Measurements from ENCODE around the gene MYOC. TPM values are rescaled to one million over a fixed set of nuclear protein-coding genes. Genes with fewer than 3 reads are reported as not detected.

MYOC gene
- total RNA-seq, 1 experiment from 2014 or later = not detected

GRCh38 chr1:171674431-171675405, 22.2 kb upstream of the MYOC start:
- intact Hi-C loops (cut with micrococcal nuclease; ENCODE audit: unreplicated experiment) = no loop called here
- H3K36me3 Mint-ChIP-seq (ENCODE audit: insufficient read depth, unreplicated experiment) = no peaks in the 10 kb centered on the region
- Histone ChIP-seq H3K4me3 (ENCODE audit: low read depth, low read length) (no peak overlapping the region), H3K9me3 (no peaks in the 10 kb centered on the region), H3K36me3 (ENCODE audit: control insufficient read depth, insufficient read depth, low read length) (no peaks in the 10 kb centered on the region), H3K4me1 (no peaks in the 10 kb centered on the region), H3K27me3 (replicated peaks; ENCODE audit: control insufficient read depth, insufficient read depth, low read length) (no peaks in the 10 kb centered on the region)
- H3K27me3 Mint-ChIP-seq (ENCODE audit: insufficient read depth, unreplicated experiment) = peaks cover 3% of the 10 kb centered on the region
- H3K4me1 Mint-ChIP-seq (ENCODE audit: low read depth, unreplicated experiment) = no peaks in the 10 kb centered on the region
- TF ChIP-seq, protein P1, sequence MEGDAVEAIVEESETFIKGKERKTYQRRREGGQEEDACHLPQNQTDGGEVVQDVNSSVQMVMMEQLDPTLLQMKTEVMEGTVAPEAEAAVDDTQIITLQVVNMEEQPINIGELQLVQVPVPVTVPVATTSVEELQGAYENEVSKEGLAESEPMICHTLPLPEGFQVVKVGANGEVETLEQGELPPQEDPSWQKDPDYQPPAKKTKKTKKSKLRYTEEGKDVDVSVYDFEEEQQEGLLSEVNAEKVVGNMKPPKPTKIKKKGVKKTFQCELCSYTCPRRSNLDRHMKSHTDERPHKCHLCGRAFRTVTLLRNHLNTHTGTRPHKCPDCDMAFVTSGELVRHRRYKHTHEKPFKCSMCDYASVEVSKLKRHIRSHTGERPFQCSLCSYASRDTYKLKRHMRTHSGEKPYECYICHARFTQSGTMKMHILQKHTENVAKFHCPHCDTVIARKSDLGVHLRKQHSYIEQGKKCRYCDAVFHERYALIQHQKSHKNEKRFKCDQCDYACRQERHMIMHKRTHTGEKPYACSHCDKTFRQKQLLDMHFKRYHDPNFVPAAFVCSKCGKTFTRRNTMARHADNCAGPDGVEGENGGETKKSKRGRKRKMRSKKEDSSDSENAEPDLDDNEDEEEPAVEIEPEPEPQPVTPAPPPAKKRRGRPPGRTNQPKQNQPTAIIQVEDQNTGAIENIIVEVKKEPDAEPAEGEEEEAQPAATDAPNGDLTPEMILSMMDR (IDR thresholded peaks at IDR 0.05; ENCODE audit: insufficient read depth in 1 of 2, low read depth in 1 of 2, low read length in 1 of 2, severe bottlenecking in 1 of 2, unreplicated experiment in 1 of 2) = no peak
- CTCF ChIA-PET = no interaction called here
- no peak for DNase-seq
- H3K9me3 Mint-ChIP-seq (ENCODE audit: unreplicated experiment) = no peaks in the 10 kb centered on the region
- no TSS peak for BruUV-seq (replicated peaks)
- no peak overlapping the region for H3K27ac Mint-ChIP-seq (ENCODE audit: unreplicated experiment)
- POLR2A ChIA-PET = no interaction called here
- H3K4me3 Mint-ChIP-seq (ENCODE audit: unreplicated experiment) = no peak overlapping the region

DNA sequence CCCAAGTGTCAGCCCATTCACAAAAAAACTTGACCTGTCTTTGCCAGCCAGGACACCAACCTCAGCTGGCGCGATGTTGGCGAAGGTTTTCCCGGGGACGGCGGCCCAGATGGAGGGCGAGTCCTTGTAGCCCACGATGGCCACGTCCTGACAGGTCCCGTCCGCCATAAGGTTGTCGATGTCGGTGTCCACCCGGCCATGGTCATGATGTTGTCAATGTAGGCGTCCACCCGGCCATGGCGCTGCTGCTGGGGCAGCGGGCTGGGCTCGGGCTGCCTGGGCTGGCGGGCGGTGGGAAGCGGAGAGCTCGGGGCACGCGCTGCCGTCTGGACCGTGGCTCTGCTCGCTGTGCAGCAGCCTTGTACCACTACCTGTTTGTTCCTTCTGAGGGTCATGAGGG, 18.3 kb upstream of the MYOC start:
- no peaks in the 10 kb centered on the region for H3K36me3 ChIP-seq (ENCODE audit: control insufficient read depth, insufficient read depth, low read length)
- peaks cover 3% of the 10 kb centered on the region for H3K27me3 Mint-ChIP-seq (ENCODE audit: insufficient read depth, unreplicated experiment)
- DNase-seq = no peak
- no peaks in the 10 kb centered on the region for H3K36me3 Mint-ChIP-seq (ENCODE audit: insufficient read depth, unreplicated experiment)
- H3K9me3 ChIP-seq = no peaks in the 10 kb centered on the region
- H3K4me3 Mint-ChIP-seq (ENCODE audit: unreplicated experiment) = no peak overlapping the region
- no peak overlapping the region for H3K4me3 ChIP-seq (ENCODE audit: low read depth, low read length)
- CTCF ChIA-PET = no interaction called here
- H3K9me3 Mint-ChIP-seq (ENCODE audit: unreplicated experiment) = no peaks in the 10 kb centered on the region
- no peaks in the 10 kb centered on the region for H3K27me3 ChIP-seq (replicated peaks; ENCODE audit: control insufficient read depth, insufficient read depth, low read length)
- intact Hi-C loops (cut with micrococcal nuclease; ENCODE audit: unreplicated experiment) = no loop called here
- no peaks in the 10 kb centered on the region for H3K4me1 ChIP-seq
- TF ChIP-seq, protein P1 (IDR thresholded peaks at IDR 0.05; ENCODE audit: insufficient read depth in 1 of 2, low read depth in 1 of 2, low read length in 1 of 2, severe bottlenecking in 1 of 2, unreplicated experiment in 1 of 2) = no peak
- H3K27ac Mint-ChIP-seq (ENCODE audit: unreplicated experiment) = no peak overlapping the region
- POLR2A ChIA-PET = no interaction called here
- no peaks in the 10 kb centered on the region for H3K4me1 Mint-ChIP-seq (ENCODE audit: low read depth, unreplicated experiment)
- BruUV-seq (replicated peaks) = no TSS peak

GRCh38 chr1:171668372-171668771, 15.9 kb upstream of the MYOC start:
- no peak for DNase-seq
- Histone ChIP-seq H3K36me3 (ENCODE audit: control insufficient read depth, insufficient read depth, low read length) (no peaks in the 10 kb centered on the region), H3K9me3 (no peaks in the 10 kb centered on the region), H3K4me3 (ENCODE audit: low read depth, low read length) (no peak overlapping the region), H3K27me3 (replicated peaks; ENCODE audit: control insufficient read depth, insufficient read depth, low read length) (no peaks in the 10 kb centered on the region; the same call in 1 of the 2 replicates), H3K4me1 (no peaks in the 10 kb centered on the region)
- Mint-ChIP-seq H3K27me3 (ENCODE audit: insufficient read depth, unreplicated experiment) (peaks cover 7% of the 10 kb centered on the region), H3K27ac (ENCODE audit: unreplicated experiment) (no peak overlapping the region), H3K4me3 (ENCODE audit: unreplicated experiment) (no peak overlapping the region), H3K4me1 (ENCODE audit: low read depth, unreplicated experiment) (no peaks in the 10 kb centered on the region), H3K36me3 (ENCODE audit: insufficient read depth, unreplicated experiment) (no peaks in the 10 kb centered on the region), H3K9me3 (ENCODE audit: unreplicated experiment) (no peaks in the 10 kb centered on the region)
- CTCF ChIA-PET = no interaction called here
- BruUV-seq (replicated peaks) = no TSS peak
- POLR2A ChIA-PET = no interaction called here
- intact Hi-C loops (cut with micrococcal nuclease; ENCODE audit: unreplicated experiment) = no loop called here
- TF ChIP-seq, protein P1 (IDR thresholded peaks at IDR 0.05; ENCODE audit: insufficient read depth in 1 of 2, low read depth in 1 of 2, low read length in 1 of 2, severe bottlenecking in 1 of 2, unreplicated experiment in 1 of 2) = no peak

Measured in Caco-2 (cell line).